ENCODE measurements around the gene TMC6. TPM values are rescaled to one million over a fixed set of nuclear protein-coding genes. Genes with fewer than 3 reads are reported as not detected.

Gene TMC6
- total RNA-seq, 1 donor, result 5.2 TPM

DNA sequence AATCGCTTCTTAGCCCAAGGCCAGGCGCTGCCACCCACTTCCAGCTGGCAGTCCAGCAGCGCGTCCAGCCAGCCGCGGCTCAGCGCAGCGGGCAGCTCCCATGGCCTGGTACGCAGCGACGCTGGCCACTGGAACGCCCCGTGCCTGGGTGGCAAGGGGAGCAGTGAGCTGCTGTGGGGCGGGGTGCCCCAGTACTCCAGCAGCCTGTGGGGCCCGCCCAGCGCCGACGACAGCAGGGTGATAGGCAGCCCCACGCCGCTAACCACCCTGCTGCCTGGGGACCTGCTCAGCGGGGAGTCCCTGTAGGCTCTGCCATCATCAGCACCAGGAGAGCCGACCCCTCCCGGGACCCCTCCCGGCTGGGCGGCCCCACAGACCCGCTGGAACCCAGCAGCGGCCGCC lies 24.0 kb downstream of the TMC6 start:
- H3K4me3 ChIP-seq (ENCODE audit: low read depth, low read length), result no peak overlapping the region
- DNase-seq (ENCODE audit: low read depth), result no peak
- TF ChIP-seq, protein P1, sequence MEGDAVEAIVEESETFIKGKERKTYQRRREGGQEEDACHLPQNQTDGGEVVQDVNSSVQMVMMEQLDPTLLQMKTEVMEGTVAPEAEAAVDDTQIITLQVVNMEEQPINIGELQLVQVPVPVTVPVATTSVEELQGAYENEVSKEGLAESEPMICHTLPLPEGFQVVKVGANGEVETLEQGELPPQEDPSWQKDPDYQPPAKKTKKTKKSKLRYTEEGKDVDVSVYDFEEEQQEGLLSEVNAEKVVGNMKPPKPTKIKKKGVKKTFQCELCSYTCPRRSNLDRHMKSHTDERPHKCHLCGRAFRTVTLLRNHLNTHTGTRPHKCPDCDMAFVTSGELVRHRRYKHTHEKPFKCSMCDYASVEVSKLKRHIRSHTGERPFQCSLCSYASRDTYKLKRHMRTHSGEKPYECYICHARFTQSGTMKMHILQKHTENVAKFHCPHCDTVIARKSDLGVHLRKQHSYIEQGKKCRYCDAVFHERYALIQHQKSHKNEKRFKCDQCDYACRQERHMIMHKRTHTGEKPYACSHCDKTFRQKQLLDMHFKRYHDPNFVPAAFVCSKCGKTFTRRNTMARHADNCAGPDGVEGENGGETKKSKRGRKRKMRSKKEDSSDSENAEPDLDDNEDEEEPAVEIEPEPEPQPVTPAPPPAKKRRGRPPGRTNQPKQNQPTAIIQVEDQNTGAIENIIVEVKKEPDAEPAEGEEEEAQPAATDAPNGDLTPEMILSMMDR (IDR thresholded peaks at IDR 0.05; ENCODE audit: insufficient read depth, low read depth, low read length), result no peak

DNA sequence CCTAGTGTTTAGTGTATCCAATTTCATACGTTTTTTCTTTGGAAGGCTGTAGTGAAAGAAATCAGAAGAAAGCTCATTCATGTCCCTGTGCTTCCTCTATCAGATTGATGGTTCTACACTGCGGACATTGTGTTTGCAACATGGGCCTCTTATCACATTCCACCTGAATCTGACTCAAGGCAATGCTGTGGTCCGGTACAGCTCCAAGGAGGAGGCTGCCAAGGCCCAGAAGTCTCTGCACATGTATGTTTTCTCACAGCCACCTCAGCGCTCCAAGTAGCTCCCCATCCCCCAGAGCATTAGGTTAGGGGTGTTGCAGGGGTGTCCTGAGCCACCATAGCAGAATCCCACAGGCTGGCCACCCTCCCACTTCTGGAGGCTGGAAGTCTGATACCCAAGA lies 25.2 kb downstream of the TMC6 start:
- TF ChIP-seq, protein P1 (IDR thresholded peaks at IDR 0.05; ENCODE audit: insufficient read depth, low read depth, low read length), result no peak
- no peak for DNase-seq (ENCODE audit: low read depth)
- H3K4me3 ChIP-seq (ENCODE audit: low read depth, low read length), result no peak overlapping the region

DNA sequence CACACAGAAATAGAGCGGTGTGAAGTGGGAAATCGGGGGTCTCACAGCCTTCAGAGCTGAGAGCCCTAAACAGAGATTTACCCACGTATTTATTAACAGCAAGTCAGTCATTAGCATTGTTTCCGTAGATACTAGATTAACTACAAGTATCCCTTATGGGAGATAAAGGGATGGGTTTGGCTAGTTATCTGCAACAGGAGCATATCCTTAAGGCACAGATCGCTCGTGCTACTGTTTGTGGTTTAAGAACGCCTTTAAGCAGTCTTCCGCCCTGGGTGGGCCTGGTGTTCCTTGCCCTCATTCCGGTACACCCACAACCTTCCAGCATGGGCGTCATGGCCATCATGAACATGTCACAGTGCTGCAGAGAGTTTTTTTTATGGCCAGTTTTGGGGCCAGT lies 27.0 kb downstream of the TMC6 start:
- no peak overlapping the region for H3K4me3 ChIP-seq (ENCODE audit: low read depth, low read length)

DNA sequence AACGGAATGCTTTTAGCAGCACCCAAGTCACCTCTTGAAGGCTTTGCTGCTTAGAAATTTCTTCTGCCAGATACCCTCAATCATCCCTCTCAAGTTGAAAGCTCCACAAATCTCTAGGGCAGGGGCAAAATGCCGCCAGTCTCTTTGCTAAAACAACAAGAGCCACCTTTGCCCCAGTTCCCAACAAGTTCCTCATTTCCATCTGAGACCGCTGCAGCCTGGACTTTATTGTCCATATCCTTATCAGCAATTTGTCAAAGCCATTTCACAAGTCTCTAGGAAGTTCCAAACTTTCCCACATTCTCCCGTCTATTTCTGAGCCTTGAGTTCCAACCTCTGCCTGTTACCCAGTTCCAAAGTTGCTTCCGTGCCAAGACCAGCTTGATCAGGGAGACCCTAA lies 27.4 kb downstream of the TMC6 start:
- no peak overlapping the region for H3K4me3 ChIP-seq (ENCODE audit: low read depth, low read length)
- TF ChIP-seq, protein P1 (IDR thresholded peaks at IDR 0.05; ENCODE audit: insufficient read depth, low read depth, low read length), result no peak

More for the DNA sequence above, 27.0 kb downstream of the TMC6 start:
- no peak for DNase-seq (ENCODE audit: low read depth)
- TF ChIP-seq, protein P1 (IDR thresholded peaks at IDR 0.05; ENCODE audit: insufficient read depth, low read depth, low read length), result no peak

DNA sequence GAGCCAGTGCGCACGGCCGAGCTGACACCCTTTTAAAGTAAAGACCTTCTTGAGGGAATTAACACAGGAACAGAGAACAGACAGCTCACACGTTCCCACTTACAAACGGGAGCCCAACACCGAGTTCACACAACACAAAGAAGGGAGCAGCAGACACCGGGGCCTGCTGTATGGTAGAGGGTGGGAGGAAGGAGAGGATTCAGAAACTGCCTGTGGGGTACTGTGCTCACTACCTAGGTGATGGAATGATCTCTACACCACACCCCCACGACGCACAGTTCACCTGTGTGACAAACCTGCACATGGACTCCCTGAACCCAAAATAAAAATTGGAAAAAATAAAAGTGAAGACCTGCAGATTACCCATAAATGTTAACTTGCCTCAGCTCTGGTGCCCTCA lies 32.5 kb downstream of the TMC6 start:
- no peak for DNase-seq (ENCODE audit: low read depth)

More for the DNA sequence above, 27.4 kb downstream of the TMC6 start:
- no peak for DNase-seq (ENCODE audit: low read depth)

DNA sequence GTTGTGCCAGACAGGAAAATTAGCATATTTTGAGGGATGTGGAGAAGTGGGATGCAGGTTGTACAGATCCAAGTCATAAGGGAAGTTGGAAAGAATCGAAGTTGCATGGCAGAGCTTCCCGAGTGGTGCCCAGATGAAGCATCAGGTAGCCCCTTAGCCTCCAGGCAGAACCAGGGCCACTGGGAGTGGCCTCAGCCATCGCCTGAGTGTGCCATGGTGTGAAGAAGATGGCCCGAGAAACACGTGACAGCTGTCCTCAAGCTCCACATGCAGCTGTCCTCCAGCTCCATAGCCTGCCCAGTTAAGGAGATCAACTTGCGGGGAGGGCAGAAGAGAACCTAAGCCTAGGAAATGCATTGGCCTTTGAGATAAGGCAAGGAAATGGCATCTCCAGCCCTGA lies 33.5 kb downstream of the TMC6 start:
- TF ChIP-seq, protein P1 (IDR thresholded peaks at IDR 0.05; ENCODE audit: insufficient read depth, low read depth, low read length), result no peak
- no peak overlapping the region for H3K4me3 ChIP-seq (ENCODE audit: low read depth, low read length)
- no peak for DNase-seq (ENCODE audit: low read depth)

More for the DNA sequence above, 32.5 kb downstream of the TMC6 start:
- TF ChIP-seq, protein P1 (IDR thresholded peaks at IDR 0.05; ENCODE audit: insufficient read depth, low read depth, low read length), result no peak
- no peak overlapping the region for H3K4me3 ChIP-seq (ENCODE audit: low read depth, low read length)

DNA sequence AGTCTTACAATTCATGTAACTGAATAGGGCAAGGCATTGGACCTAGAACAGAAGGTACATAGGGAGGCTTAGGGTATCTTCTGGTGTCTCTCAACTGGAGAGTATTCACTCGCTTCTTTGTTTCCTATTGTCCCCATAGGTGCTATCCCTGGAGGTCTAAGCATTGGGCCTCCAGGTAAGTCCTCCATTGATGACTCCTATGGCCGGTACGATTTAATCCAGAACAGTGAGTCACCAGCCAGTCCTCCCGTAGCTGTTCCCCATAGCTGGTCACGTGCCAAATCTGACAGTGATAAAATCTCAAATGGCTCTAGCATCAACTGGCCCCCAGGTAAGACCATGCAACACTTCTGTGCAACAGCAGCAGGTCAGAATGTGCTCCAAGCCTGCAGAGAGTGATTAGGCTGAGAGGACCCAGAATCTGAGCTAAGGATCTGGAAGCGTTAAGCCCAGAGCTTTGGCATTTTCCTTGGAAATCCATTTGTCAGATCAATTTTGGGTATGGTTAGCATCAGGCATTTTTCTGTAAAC lies 35.7 kb downstream of the TMC6 start:
- no peak overlapping the region for H3K4me3 ChIP-seq (ENCODE audit: low read depth, low read length)
- TF ChIP-seq, protein P1 (IDR thresholded peaks at IDR 0.05; ENCODE audit: insufficient read depth, low read depth, low read length), result no peak
- no peak for DNase-seq (ENCODE audit: low read depth)
